Bladder microvascular endothelial cell (primary cell): Measurements from ENCODE around the gene GPR78. TPM values are rescaled to one million over a fixed set of nuclear protein-coding genes. Genes with fewer than 3 reads are reported as not detected.

Experiments
- total RNA-seq: library from RNA; depleted of rRNA; stranded (reverse); fragments of >200 nt; gene quantifications from 2 replicates; pipeline ENCODE4 v1.2.3, GENCODE V29; 2014

Gene GPR78, protein sequence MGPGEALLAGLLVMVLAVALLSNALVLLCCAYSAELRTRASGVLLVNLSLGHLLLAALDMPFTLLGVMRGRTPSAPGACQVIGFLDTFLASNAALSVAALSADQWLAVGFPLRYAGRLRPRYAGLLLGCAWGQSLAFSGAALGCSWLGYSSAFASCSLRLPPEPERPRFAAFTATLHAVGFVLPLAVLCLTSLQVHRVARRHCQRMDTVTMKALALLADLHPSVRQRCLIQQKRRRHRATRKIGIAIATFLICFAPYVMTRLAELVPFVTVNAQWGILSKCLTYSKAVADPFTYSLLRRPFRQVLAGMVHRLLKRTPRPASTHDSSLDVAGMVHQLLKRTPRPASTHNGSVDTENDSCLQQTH
- not detected in 2 replicates for total RNA-seq

DNA sequence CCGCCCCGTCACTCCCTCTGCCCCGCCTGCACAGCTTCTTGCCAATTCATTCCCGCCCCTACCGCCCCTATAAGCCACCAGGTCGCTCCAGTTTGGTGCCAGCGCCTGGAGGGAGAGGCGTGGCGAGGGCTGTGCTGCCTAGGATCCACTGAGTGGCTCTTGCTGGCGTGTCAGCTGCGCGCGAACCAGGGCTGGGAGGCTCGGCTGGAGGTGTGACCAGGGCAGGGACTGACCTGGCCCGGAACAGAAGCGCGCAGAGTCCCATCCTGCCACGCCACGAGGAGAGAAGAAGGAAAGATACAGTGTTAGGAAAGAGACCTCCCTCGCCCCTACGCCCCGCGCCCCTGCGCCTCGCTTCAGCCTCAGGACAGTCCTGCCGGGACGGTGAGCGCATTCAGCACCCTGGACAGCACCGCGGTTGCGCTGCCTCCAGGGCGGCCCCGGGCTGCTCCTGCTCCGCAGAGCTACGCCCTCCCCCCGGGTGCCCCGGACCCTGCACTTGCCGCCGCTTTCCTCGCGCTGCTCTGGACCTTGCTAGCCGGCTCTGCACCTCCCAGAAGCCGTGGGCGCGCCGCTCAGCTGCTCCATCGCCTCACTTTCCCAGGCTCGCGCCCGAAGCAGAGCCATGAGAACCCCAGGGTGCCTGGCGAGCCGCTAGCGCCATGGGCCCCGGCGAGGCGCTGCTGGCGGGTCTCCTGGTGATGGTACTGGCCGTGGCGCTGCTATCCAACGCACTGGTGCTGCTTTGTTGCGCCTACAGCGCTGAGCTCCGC is at the start of gene GPR78:
Gene GPR78 (plus strand): TSS at position 72 of the 773 bp plus-strand sequence. CDS start 591 bp downstream, at position 663.

DNA sequence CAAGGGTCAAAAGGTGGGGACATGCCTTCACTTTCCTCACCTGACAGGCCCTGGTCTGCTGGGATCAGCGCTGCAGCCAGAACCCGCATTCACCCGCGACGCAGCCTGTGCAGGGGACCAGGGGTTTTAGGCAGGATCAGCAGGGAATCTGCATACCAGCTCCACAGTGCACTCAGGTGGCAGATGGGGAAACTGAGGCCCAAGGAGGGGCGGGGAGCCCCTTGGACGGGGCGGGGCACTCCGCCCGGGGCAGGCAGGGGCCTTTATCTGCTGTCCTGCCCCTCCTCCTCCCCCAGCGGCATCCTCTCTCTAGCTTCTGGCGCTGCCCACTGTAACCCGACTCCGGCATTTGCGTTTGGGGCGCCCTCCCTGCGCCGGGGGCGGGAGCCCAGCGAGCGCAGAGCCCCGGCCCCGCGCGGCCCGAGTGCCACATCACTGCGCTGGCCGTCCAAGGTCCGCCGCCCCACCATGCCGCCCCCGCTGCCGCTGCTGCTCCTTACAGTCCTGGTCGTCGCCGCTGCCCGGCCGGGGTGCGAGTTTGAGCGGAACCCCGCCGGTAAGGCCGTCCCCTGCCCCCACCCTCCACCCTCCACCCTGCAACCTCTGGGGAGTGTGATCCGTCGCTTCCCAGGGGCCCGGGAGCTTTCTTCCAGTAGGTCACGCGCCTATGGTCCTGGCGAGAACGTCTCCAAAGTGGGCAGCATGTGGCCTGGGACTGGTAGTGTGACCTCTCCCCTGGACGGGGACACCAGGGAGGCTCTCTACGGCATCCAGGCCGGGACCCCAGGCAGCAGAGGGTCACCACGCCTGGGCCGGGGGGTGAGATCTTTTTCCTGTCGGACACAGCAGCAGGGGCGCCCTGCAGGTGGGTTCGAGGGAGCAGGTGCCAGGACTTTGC is 12.4 kb downstream of the GPR78 start, which contains the start of gene CPZ:
Gene CPZ (plus strand): TSS at position 400 of the 898 bp plus-strand sequence. CDS start 69 bp downstream, at position 469.

Other genes starting within 250 kb of the GPR78 start
- 17.5 and 31.3 TPM in 2 replicates for gene ACOX3, start 139.7 kb upstream of the GPR78 start, total RNA-seq
- gene TRMT44, start 139.6 kb upstream of the GPR78 start, total RNA-seq, result 5.8 and 12.1 TPM in 2 replicates
- under 0.01 TPM in 1 of 2 replicates, not detected in the other for gene CPZ, start 12.4 kb downstream of the GPR78 start, total RNA-seq